ENCODE measurements around the gene NFATC1. TPM values are rescaled to one million over a fixed set of nuclear protein-coding genes. Genes with fewer than 3 reads are reported as not detected.

Gene NFATC1
- total and polyA plus RNA-seq, 2 experiments from 2014 or later: 7.5 to 9.8 TPM

GRCh38 chr18:79515331-79515730, 119.6 kb downstream of the NFATC1 start:
- Histone ChIP-seq H3K36me3 (ENCODE audit: low read depth) (no peaks in the 10 kb centered on the region), H3K27me3 (replicated peaks; ENCODE audit: insufficient read depth) (no peaks in the 10 kb centered on the region), H3K4me2 (ENCODE audit: unreplicated experiment) (no peak overlapping the region), H4K20me1 (ENCODE audit: insufficient read depth) (no peaks in the 10 kb centered on the region), H3K9me3 (ENCODE audit: low read depth) (no peaks in the 10 kb centered on the region), H3K9me2 (ENCODE audit: insufficient read depth) (no peaks in the 10 kb centered on the region), H2AFZ (no peak overlapping the region), H3K9ac (no peak overlapping the region), H3K27ac (no peak overlapping the region), H3K4me3 (no peak overlapping the region), H3K4me1 (ENCODE audit: insufficient read depth) (no peaks in the 10 kb centered on the region), H3K79me2 (ENCODE audit: insufficient read depth) (no peaks in the 10 kb centered on the region), H3F3A (ENCODE audit: insufficient read depth) (no peaks in the 10 kb centered on the region)
- no peak for TF ChIP-seq EZH2 (IDR thresholded peaks at IDR 0.05; ENCODE audit: insufficient read depth, poor library complexity, severe bottlenecking)
- no peak for TF ChIP-seq EZH2phosphoT487 (IDR thresholded peaks at IDR 0.05; ENCODE audit: insufficient read depth, low read depth)
- WGBS, 2 experiments (ENCODE audit: low coverage in 1 of 2, low lambda C conversion rate in 2 of 2, missing lambda C conversion rate in 2 of 2): 68 to 81% methylated on average over 4 to 8 of the region's 8 CpGs
- DNase-seq: no peak
- in situ Hi-C loops (cut with MboI): no loop called here

DNA sequence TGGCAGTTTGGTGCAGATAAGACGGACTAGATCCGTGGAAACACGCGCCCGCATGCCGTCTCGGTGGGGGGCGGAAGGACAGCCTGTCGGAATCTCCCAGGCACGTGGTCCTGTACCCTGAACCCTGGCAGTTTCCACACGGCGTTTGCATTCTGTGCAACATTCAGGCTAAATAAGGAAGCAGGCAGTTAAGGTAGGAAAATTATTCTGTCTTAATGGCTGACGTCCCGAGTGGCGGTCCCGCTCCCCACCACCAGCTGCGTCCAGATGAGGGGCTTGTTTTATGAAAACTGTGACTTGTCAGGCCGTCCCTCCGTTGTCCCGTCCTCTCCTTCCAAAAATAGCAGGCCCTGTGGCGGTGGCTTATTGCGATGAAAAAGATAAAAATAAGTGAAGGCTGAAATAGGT, 120.2 kb downstream of the NFATC1 start:
- DNase-seq: no peak
- no peaks in the 10 kb centered on the region for H3K27me3 ChIP-seq (replicated peaks; ENCODE audit: insufficient read depth)
- no peak overlapping the region for H2AFZ ChIP-seq
- H3K4me2 ChIP-seq (ENCODE audit: unreplicated experiment): no peak overlapping the region
- no peaks in the 10 kb centered on the region for H3K4me1 ChIP-seq (ENCODE audit: insufficient read depth)
- H3K27ac ChIP-seq: no peak overlapping the region
- H3F3A ChIP-seq (ENCODE audit: insufficient read depth): no peaks in the 10 kb centered on the region
- H3K36me3 ChIP-seq (ENCODE audit: low read depth): no peaks in the 10 kb centered on the region
- no peaks in the 10 kb centered on the region for H4K20me1 ChIP-seq (ENCODE audit: insufficient read depth)
- 91 to 93% methylated on average over 22 of the region's 22 CpGs for WGBS, 2 experiments (ENCODE audit: low coverage in 1 of 2, low lambda C conversion rate in 2 of 2, missing lambda C conversion rate in 2 of 2)
- TF ChIP-seq EZH2 (IDR thresholded peaks at IDR 0.05; ENCODE audit: insufficient read depth, poor library complexity, severe bottlenecking): no peak
- no peak for TF ChIP-seq EZH2phosphoT487 (IDR thresholded peaks at IDR 0.05; ENCODE audit: insufficient read depth, low read depth)
- in situ Hi-C loops (cut with MboI): no loop called here
- no peaks in the 10 kb centered on the region for H3K9me3 ChIP-seq (ENCODE audit: low read depth)
- no peaks in the 10 kb centered on the region for H3K79me2 ChIP-seq (ENCODE audit: insufficient read depth)
- no peaks in the 10 kb centered on the region for H3K9me2 ChIP-seq (ENCODE audit: insufficient read depth)
- H3K9ac ChIP-seq: no peak overlapping the region
- no peak overlapping the region for H3K4me3 ChIP-seq

DNA sequence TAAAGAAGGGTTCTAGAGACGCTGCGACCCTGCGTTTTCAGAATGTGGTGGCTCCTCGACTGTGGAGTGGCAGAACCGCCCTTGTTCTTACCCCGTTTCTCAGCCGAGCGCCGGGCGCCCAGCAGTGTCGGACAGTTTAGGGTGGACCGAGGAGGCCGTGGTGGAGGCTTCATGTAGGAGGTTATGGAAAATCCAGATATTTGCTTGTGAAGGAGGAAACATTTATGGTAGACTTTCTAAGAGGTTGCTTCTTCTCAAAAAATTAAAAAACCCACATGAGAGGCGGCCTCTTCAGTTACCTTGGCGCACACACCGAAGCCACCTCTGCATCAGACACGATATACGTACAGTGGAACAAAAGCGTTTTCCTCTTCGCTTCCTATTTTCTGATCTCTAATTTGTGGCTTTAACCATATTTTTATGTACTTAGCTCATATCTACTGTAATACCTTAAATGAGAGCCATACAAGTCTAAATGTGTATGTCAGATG, 120.8 kb downstream of the NFATC1 start:
- Histone ChIP-seq H3K9me2 (ENCODE audit: insufficient read depth) (no peaks in the 10 kb centered on the region), H2AFZ (no peak overlapping the region), H3K4me3 (no peak overlapping the region), H3K4me2 (ENCODE audit: unreplicated experiment) (no peak overlapping the region), H3K27ac (no peak overlapping the region), H3K4me1 (ENCODE audit: insufficient read depth) (no peaks in the 10 kb centered on the region), H4K20me1 (ENCODE audit: insufficient read depth) (no peaks in the 10 kb centered on the region), H3K36me3 (ENCODE audit: low read depth) (no peaks in the 10 kb centered on the region), H3K27me3 (replicated peaks; ENCODE audit: insufficient read depth) (no peaks in the 10 kb centered on the region), H3F3A (ENCODE audit: insufficient read depth) (no peaks in the 10 kb centered on the region), H3K9me3 (ENCODE audit: low read depth) (no peaks in the 10 kb centered on the region), H3K9ac (no peak overlapping the region), H3K79me2 (ENCODE audit: insufficient read depth) (no peaks in the 10 kb centered on the region)
- TF ChIP-seq EZH2phosphoT487 (IDR thresholded peaks at IDR 0.05; ENCODE audit: insufficient read depth, low read depth) (no peak), EZH2 (IDR thresholded peaks at IDR 0.05; ENCODE audit: insufficient read depth, poor library complexity, severe bottlenecking) (no peak)
- no peak for DNase-seq
- in situ Hi-C loops (cut with MboI): no loop called here
- 94 to 95% methylated on average over 20 of the region's 20 CpGs for WGBS, 2 experiments (ENCODE audit: low coverage in 1 of 2, low lambda C conversion rate in 2 of 2, missing lambda C conversion rate in 2 of 2)

GRCh38 chr18:79517341-79517740, 121.6 kb downstream of the NFATC1 start:
- H3K27ac ChIP-seq: no peak overlapping the region
- no peak for TF ChIP-seq EZH2 (IDR thresholded peaks at IDR 0.05; ENCODE audit: insufficient read depth, poor library complexity, severe bottlenecking)
- no peaks in the 10 kb centered on the region for H3K9me2 ChIP-seq (ENCODE audit: insufficient read depth)
- no peaks in the 10 kb centered on the region for H3F3A ChIP-seq (ENCODE audit: insufficient read depth)
- H2AFZ ChIP-seq: no peak overlapping the region
- 86 to 90% methylated on average over 13 of the region's 13 CpGs for WGBS, 2 experiments (ENCODE audit: low coverage in 1 of 2, low lambda C conversion rate in 2 of 2, missing lambda C conversion rate in 2 of 2)
- no peak for DNase-seq
- H3K9ac ChIP-seq: no peak overlapping the region
- no peaks in the 10 kb centered on the region for H3K9me3 ChIP-seq (ENCODE audit: low read depth)
- H3K4me1 ChIP-seq (ENCODE audit: insufficient read depth): no peaks in the 10 kb centered on the region
- in situ Hi-C loops (cut with MboI): no loop called here
- no peak overlapping the region for H3K4me2 ChIP-seq (ENCODE audit: unreplicated experiment)
- H3K27me3 ChIP-seq (replicated peaks; ENCODE audit: insufficient read depth): no peaks in the 10 kb centered on the region
- no peak overlapping the region for H3K4me3 ChIP-seq
- no peaks in the 10 kb centered on the region for H3K79me2 ChIP-seq (ENCODE audit: insufficient read depth)
- no peaks in the 10 kb centered on the region for H3K36me3 ChIP-seq (ENCODE audit: low read depth)
- H4K20me1 ChIP-seq (ENCODE audit: insufficient read depth): no peaks in the 10 kb centered on the region
